C4-2B (cell line): Measurements from ENCODE around the gene LIX1L.
A peak's percentile ranks its signal among the peaks of the same experiment; 100 is the strongest.

Experiments used
- H3K27ac ChIP-seq: fragments of 450-650 bp; 2 replicates; pipeline ENCODE4 v1.5.1; 2017
- ZFX ChIP-seq: fragments of 450-650 bp; IDR thresholded peaks from 2 replicates; pipeline ENCODE4 v1.6.1; 2017
- TF ChIP-seq, protein P1 (sequence below): fragments of 450-650 bp; conservative IDR thresholded peaks from 2 replicates; pipeline ENCODE4 v1.5.1; 2017; ENCODE audit warnings: mild to moderate bottlenecking

The LIX1L gene

DNA sequence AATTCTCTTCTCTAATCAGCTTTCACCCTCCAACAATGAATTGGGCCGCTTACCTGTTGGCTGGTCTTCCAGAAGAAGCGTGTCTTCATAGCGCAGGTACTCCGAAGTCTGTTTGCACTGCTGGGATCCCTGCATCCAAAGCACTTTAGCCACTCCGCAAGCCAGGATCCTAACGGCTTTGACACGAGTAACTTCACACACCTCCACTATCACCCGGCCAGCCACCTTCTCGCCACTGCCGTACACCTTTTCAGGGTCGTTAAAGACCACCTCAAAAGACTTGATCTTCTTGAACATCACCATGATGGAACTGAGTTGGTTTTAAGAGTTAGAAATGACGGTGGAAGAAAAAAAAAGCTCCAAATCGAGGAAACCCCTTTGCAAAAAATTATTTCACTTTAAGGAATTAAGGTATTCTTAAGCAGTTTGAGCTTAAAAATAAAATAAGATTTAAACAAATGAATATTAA is 38.2 kb upstream of the LIX1L start:
- H3K27ac ChIP-seq, result peak overlapping the region; percentile 92
- no peak for TF ChIP-seq ZFX
- TF ChIP-seq, protein P1, sequence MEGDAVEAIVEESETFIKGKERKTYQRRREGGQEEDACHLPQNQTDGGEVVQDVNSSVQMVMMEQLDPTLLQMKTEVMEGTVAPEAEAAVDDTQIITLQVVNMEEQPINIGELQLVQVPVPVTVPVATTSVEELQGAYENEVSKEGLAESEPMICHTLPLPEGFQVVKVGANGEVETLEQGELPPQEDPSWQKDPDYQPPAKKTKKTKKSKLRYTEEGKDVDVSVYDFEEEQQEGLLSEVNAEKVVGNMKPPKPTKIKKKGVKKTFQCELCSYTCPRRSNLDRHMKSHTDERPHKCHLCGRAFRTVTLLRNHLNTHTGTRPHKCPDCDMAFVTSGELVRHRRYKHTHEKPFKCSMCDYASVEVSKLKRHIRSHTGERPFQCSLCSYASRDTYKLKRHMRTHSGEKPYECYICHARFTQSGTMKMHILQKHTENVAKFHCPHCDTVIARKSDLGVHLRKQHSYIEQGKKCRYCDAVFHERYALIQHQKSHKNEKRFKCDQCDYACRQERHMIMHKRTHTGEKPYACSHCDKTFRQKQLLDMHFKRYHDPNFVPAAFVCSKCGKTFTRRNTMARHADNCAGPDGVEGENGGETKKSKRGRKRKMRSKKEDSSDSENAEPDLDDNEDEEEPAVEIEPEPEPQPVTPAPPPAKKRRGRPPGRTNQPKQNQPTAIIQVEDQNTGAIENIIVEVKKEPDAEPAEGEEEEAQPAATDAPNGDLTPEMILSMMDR, result no peak

DNA sequence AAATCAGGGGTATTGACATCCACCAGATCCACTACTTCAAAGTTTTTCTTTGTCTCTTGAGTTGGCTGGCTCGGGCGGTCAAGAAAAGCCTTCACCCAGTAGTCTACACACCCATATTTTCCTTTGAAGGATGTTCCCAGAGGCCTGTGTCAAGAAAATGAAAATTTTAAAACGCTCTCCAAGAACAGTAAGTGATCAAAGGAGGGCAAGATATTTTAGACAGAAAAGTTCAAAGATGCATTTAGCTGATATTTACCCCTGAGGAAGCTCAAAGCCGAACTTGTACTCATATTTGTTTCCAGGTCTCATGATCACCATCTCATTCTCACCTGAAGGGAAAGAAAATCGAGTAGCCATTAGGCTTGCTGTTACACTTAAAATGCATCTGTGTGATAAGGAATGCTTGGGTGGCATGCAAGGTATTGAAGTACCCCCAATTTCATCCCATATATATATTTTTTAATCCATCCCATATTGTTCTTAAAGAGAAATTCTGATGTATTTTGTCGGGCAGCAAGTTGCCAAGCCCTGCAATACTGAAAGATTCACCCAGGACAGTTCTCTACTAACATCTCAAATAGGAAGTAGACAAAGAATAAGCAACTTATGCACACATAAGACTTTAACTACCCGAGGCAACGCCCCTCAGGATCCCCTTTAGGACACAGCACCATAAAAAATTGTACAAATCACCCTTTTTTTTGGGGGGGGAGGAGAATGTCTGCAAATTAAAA is 37.5 kb upstream of the LIX1L start:
- peak overlapping the region; percentile 92 for H3K27ac ChIP-seq

DNA sequence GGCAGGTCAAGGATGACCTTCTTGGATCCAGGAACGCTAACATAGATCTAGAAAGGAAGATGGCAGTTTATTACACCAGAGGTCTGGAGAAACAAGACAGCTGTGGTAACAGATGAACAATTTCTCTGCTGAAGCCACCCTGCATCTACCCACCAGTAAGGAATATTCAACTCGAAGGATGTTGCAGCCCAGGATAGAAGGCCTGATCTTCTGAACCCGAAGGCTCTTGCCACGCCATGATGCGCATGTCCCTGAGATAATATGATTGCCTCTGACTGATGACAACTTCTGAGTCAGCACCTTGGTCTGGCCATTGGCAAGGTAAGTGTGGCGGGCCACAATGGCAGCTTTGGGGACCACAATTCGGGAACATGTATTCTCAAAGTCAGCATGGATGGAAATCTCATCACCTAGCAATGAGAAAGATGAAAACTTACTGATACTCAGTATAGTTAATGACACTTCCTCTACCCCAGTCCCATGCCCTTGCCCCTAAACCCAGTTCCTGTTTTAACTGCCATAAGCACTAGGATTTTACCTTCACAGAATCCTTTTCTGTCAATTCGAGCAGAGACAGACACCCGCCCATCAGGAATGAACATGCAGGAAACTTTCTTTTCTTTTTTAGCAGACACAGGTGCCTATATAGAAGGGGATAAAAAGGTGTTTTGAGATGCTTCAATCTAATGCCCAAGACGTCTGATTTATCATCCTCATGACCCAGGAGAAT is 36.7 kb upstream of the LIX1L start:
- peak overlapping the region; percentile 15; the same call in 1 of the 2 replicates for H3K27ac ChIP-seq
- no peak for TF ChIP-seq ZFX
- TF ChIP-seq, protein P1, result no peak

More for the DNA sequence above, 37.5 kb upstream of the LIX1L start:
- no peak for TF ChIP-seq ZFX
- TF ChIP-seq, protein P1, result no peak

DNA sequence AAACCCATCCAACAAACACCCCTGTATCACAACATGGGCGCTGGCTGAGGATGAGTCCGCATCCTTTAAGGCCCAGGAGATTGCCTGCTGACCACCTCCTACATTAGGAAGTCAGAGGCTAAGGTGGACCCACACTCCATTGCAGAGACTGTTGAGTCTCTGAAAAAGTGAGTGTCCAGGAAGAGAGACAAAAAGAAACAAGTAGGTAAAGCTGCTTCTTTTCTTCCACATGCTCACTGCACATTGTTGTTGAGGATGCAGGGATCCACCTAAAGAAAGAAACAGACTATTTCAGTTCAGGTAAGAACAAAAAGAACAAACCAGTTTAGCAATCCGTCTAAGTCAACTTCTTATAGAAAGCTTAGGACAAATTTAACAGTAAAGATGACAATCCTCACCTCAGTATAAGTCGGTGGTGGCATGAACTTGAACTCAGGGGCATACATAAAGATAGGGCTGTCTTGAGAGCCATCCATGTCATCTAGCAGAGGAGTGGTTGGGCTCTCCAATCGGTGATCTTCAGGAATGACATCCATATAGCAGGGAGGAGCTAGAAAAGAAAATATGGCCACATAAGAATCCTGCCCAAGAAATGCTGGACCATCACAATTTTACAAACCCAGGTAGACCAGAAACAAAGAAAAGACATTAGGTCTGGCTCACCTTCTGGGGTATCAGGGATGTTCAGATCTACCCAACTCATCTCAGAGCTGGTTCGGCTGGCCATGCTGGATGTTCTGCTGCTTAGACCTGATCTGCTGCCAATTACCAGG is 36.0 kb upstream of the LIX1L start:
- H3K27ac ChIP-seq, result peak overlapping the region; percentile 15; the same call in 1 of the 2 replicates
- TF ChIP-seq, protein P1, result no peak
- no peak for TF ChIP-seq ZFX

DNA sequence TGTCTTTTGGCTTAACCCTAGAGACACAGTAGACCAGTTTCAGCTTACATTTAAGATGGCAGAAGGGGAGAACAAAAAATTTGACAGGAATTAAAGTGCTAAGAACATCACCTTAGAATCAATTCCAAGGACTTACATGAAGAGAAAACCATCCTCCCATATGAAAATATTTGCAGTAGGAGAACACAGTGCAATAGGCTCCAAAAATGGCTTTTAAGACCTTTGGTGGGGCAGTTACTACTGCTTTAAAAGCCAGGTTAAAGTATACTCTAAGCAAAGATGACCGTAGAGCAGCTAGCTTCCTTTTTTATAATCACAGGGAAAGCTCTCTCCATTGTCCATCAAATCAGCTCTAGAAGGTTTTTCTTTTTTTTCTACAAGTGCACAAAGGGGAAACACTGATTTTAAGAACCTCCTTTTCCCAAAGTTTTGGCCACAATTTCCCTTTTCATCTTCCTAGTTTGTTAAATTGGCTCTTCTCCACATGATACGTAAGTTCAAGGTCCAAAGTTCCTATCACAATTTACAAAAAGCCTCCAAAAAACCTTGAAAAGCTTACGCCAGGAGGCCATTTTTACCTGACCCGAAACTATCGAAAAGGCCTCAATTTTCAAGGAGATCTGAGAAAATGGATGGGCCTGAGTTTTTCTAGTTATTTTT is 35.3 kb upstream of the LIX1L start:
- TF ChIP-seq ZFX, result no peak
- TF ChIP-seq, protein P1, result no peak
- no peak overlapping the region; the same call in 1 of the 2 replicates for H3K27ac ChIP-seq

DNA sequence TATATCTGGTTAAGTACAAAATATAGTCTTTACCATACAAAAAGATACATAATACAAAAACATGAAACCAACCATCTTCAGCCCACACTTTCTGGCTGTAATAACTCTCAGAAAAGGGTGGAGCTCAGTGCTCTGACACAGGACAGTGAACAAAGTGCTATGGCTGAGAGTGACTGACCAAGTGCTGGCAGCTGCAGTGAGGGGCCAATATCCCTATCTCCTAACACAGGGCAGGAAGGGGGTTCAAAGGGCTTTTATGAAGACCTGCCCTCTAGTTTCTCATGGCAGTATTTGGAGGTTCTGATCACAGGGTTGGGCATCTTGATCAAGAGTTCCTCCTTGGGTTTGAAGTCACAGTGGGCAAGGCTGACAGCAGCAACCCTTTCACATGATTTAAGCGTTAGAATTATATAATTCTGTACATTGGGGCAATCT is 34.7 kb upstream of the LIX1L start:
- no peak for TF ChIP-seq ZFX
- TF ChIP-seq, protein P1, result no peak
- no peak overlapping the region for H3K27ac ChIP-seq
